HG03558 (cell line): Measurements from ENCODE around the gene ARAP1.

Experiments used
- ATAC-seq: cut with Tn5 transposase; IDR thresholded peaks from one replicate; pipeline ENCODE4 v1.9.1; 2021; ENCODE audit warnings: moderate number of reproducible peaks; ENCODE audit not compliant: unreplicated experiment; ENCODE audit errors: extremely low read depth

ARAP1 gene

GRCh38 chr11:72709478-72710238, 42.5 kb downstream of the ARAP1 start:
- ATAC-seq, result no peak

DNA sequence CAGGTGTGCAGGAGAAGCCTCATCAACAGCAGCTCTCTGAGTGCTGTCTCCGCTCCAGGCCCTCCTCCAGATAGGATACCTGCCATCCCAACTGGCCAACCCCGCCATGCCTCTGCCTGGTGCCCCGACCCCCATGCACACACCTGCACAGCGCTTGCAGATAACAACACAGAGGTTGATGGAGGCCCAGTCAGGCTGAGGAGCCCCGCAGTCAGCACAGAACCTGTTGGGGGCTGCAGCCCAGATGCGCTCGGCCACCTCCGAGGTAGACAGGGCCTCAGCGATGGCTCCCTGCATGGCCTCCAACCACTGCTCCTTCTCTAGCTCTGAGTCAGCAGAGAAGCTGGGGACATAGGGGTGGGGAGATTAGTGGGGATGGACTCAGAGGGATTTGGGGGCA, 45.2 kb downstream of the ARAP1 start:
- ATAC-seq, result no peak

DNA sequence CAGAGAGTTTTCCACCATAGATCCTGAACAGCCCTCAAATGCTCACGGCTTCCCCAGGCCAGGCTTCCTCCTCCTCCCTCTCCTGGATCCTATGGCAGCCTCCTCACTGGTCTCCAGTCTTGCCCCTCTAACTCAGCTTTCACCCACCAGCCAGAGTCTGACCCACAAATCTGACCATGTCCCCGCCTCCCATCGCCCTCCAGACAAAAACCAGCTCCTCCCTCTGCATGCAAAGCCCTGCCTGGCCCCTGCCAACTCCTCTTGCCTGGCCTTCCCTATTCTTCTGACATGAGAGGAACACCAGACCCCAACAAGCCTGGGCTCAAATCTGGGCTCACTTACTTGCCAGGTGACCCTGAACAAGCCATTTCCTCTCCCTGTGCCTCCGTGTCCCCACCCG, 45.6 kb downstream of the ARAP1 start:
- no peak for ATAC-seq

- no peak for ATAC-seq
Measured at GRCh38 chr11:72705442-72706365, 46.5 kb downstream of the ARAP1 start.

DNA sequence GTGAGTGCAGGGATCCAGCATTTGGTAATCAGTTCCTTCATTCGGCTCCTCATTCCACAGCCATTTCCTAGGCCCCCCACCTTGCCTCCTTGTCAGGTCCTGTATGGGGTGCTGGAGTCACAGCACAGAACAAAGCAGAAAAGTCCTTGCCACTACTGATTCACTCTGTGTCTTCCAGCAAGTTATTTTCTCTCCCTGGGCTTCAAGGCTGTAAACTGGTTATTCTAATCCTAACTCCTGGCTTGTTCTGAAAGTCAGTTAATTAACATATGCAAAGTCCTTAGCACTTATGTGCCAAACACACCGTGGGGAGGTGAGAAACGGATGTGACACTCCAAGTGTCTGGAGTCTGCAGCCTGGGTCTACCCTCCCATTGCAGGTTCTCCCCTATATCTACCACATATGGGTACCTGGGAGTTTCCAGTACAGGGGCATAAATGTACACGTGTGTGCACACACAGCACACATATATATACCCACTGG, 47.4 kb downstream of the ARAP1 start:
- no peak for ATAC-seq

DNA sequence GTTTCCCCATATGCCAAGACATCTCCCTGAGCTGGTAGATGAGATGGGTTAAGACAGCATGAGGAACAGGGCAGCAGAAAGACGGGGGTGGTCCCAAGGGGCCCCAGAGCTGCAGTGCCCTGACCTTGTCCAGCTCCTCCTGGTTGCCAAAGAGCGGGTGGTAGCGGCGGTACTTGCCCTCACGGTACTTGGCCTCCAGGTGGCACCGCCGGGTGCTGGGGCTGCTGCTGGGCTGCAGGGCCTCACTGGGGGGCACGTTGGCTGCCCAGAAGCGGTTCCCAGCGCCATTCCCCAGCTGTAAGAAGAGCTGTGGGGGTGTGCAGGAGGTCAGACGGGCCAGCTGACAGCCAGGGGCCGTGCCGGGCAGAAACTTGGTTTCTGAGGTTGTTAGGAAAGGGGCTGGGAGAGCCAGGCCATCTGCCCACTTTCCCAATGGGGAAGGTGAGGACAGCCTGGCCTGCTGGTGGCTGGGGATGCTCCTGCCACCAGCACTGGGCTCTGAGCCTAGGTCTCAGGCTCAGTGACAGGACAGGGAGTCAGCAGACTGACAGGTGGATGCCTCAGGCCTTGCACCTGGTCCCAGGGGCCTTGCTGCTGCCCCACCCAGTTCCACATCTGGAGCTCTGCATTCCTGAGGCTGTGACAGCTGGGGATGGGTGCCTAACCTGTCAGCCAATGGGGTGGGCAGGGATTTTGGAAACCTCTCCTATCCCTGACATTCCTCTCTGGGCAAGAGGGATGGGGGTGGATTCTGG, 48.0 kb downstream of the ARAP1 start:
- no peak for ATAC-seq

GRCh38 chr11:72703267-72704008, 48.8 kb downstream of the ARAP1 start:
- no peak for ATAC-seq

DNA sequence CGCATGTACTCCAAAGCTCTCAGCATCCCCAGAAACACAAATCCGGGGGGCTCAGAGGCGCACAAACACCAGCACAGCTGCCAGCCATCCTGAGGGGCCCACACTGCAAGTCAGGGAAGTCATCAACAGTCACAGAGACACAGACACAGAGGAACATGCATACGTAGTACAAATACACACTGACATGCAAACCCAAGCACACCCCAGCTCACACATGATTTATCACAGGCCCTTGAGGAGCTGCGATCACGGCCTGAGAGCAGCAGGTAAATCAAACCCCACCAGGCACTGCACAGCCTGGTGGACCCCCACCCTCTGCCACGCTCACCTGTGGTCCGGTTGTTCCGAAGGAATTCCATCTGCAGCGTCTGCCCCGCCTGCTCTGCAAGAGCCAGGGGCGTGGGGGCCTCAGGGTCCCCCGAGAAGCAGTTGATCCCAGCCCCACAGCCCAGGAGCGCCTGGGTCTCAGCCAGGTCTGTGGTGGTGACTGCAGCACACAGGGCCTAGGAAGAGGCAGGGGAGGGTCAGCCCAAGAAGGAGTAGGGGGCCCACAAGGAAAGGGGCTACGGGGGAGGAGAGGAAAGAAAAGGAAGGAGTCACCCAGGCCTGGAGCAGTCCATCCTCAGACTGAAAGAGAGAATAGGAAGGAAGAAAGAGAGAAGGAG, 49.5 kb downstream of the ARAP1 start:
- no peak for ATAC-seq

DNA sequence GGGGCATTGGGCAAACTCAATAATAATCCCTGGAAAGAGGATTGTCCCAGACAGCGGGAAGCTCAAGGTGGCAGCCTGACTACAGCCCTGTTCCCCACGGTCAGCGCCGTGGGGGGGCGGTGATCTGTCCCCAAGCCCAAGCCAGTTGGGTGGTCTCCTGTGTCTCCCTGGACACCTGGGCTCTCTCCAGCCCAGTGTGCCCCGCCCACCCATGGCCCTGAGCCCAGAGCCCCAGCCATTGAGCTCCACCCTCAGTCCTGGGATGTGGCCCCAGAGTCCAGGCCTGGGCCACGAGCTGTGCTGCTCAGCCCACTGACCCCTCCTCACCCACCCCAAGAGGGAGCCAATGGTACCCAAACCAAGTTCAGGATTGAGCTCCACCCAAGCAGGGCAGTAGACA, 50.1 kb downstream of the ARAP1 start:
- no peak for ATAC-seq

GRCh38 chr11:72701466-72701865, 50.7 kb downstream of the ARAP1 start:
- ATAC-seq, result no peak

DNA sequence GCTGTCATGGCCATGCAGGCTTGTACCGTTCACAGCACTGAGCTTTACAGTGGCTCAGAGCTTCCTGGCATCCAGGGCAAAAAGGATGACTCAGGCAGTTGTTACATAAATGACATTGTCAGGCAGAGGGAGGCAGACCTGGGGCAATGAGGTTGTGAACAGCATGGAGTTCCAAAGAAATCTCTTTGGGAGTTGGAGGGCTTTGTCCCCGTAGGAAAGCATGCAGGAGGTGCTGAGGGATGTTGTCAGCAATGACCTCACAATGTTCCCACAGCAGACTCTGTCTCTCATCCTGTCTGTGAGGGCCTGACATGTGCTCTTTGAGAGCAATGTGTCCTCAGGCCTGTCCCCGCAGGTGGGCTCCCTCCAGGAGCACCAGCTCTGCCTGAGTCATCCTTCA, 52.1 kb downstream of the ARAP1 start:
- no peak for ATAC-seq

DNA sequence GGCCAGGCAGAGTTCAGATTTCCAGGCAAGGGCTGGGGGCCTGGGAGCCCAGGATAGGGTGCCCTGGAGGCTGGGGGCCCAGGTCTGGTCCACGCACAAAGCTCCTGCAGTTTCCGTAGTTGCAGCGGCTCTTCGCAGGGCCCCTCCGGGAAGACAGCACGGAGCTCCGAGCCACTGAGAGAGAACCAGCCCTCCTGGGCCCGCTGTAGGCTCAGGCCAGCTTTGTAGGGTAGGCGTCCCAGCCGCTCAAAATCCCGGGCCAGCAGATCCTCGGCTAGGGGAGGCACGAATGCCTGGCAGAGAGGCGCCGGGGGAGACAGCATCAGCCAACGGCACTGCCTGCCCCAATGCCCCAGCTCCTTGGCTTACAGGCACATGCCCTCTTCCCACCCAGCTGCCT, 54.4 kb downstream of the ARAP1 start:
- ATAC-seq, result no peak

GRCh38 chr11:72696866-72697700, 55.1 kb downstream of the ARAP1 start:
- ATAC-seq, result no peak

GRCh38 chr11:72695354-72695753, 56.9 kb downstream of the ARAP1 start:
- ATAC-seq, result no peak

DNA sequence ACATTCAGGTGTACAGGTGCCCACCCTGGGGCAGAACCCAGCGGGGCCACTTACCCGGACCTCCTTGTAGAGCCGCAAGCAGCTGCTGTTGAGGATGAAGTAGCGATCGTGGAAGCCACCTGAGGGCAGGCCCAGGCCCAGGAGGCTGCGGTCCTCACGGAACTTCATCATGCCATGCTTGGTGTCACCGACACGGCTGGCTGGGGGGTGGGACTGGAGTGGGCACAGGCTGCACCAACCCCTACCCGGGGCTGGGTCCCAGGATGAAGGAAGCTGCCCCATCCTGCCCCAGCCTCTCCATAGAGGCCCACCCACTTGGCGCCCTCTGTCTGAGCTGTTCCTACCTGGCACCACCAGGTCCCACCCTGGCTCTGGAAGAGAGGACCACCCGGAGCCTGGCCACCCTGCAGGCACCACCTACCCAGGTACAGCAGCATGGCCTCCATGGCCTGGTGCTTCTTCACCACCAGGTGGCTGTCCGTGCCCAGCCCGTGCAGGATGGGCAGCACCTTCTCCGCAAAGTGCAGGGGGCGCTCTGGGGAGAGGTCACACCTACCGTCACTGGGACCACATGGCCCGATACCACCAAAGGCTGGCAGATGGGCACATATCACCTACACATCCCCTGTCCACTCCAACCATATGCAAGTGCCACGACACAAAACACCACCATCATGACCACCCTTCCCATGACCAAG, 58.8 kb downstream of the ARAP1 start:
- no peak for ATAC-seq

- no peak for ATAC-seq
Measured at GRCh38 chr11:72692498-72693237, 59.5 kb downstream of the ARAP1 start.

- ATAC-seq, result no peak
Measured at GRCh38 chr11:72690166-72690565, 62.0 kb downstream of the ARAP1 start.
